ELR (cell line): ENCODE results near the gene PGBD5.
"Not testable (repeated sequence)": the region's sequence is repeated elsewhere in the genome, so short reads cannot be mapped to it uniquely, and the experiment has no call there.

Experiments
- DNase-seq: peaks from one replicate; pipeline ENCODE4 v3.0.0-alpha.2; 2015; ENCODE audit warnings: low read depth

The PGBD5 gene

GRCh38 chr1:230425252-230426091 lies 660 bp downstream of the PGBD5 start:
- no peak for DNase-seq

- no peak for DNase-seq
Measured at GRCh38 chr1:230424391-230425251, 1.5 kb downstream of the PGBD5 start.

- DNase-seq = no peak
Measured at GRCh38 chr1:230423951-230424350, 2.2 kb downstream of the PGBD5 start.

GRCh38 chr1:230423261-230423660 lies 2.9 kb downstream of the PGBD5 start:
- no peak for DNase-seq

DNA sequence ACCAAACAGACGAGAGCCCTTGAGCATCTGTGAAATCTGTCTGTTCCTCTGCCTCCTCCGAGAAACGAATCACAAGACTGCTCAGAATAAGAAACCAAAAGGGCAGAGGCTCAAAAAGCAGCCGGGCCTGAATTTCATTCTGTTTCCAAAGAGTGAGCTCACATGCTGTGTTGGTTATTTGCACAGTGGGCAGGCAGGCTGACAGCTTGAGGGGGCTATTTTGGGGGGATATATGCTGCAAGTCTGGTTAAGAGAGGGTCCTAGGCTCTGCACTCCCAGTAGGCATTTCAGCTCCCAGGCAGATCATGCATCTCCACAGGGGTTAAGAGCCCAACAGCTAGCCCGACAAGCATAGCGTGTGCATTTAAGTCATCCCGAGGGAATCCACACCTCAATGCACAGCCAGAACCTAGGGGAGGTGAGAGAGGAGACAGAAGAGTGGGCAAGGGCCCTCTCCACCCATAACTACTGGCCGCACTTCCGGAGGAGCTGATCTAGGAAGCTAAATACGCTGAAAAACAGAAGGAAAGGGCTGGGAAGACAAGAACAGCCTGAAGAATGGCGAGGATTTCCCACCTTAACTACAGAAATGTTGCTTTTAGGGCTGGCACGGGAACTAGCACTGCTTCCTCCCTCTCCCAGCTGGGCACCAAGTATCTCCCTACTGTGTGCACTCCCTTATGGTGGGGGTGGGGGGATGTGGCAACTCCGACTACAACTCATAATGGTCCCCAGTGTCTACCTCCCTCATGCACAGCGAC lies 3.7 kb downstream of the PGBD5 start:
- DNase-seq = no peak

- DNase-seq = no peak
Measured at GRCh38 chr1:230421481-230421880, 4.7 kb downstream of the PGBD5 start.

- DNase-seq = not testable (repeated sequence)
Measured at GRCh38 chr1:230420372-230420771, 5.8 kb downstream of the PGBD5 start.

DNA sequence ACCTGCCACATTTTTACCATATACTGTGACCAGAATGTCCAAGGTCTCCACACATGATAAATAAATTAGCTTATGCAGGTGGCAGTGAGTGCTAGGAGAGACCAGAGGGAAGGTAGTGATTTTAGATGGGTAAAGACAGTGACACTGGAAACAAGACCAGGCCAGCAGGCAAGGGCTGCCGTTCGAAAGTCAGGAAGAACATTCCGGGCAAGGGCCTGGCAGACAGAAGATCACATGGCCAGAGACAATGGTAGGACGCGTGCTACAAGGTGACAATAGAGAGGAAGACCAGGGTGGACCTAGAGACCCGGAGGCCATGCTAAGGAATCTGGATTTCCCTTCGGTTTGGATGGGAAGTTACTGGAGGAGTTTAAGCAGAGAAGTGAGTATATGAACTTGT lies 9.7 kb downstream of the PGBD5 start:
- DNase-seq = no peak

DNA sequence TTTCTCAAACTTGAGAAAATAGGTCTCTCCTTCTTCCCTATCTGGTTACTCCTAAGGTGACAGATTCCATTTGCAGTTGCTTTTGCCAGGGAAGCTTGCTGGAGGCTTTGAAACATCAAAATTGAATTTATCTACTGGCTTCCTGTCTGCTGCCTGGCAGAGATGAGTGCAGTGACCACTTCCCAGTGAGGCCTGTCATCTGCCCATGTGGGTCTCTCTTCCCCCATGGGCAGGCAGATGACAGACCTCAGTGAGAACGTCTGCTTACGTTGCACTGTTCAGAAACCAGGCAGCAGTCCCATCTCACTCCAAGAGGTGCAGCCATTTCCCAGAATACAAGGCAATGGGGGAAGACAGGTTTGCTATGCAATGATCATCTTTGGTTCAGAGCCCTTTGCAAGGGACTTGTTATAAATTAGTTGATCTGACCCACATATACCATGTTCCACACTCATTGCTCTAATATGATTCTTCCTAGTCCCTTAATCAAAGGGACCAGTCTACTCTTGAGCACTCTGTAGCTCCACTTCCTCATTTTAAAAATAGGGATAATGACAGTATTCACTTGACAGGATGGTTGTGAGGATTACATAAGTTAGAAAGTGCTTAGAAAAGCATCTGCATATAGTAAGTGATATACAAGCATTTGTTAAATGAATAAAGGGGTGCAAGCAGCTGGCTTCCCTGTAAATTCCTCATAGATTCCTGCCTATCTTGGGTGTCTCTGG lies 10.6 kb downstream of the PGBD5 start:
- no peak for DNase-seq

GRCh38 chr1:230414694-230415093 lies 11.4 kb downstream of the PGBD5 start:
- no peak for DNase-seq

- DNase-seq = no peak
Measured at GRCh38 chr1:230414102-230414501, 12.0 kb downstream of the PGBD5 start.

GRCh38 chr1:230413061-230413460 lies 13.1 kb downstream of the PGBD5 start:
- DNase-seq = no peak

- DNase-seq = no peak
Measured at GRCh38 chr1:230408971-230409370, 17.2 kb downstream of the PGBD5 start.

- no peak for DNase-seq
Measured at GRCh38 chr1:230407351-230407750, 18.8 kb downstream of the PGBD5 start.

DNA sequence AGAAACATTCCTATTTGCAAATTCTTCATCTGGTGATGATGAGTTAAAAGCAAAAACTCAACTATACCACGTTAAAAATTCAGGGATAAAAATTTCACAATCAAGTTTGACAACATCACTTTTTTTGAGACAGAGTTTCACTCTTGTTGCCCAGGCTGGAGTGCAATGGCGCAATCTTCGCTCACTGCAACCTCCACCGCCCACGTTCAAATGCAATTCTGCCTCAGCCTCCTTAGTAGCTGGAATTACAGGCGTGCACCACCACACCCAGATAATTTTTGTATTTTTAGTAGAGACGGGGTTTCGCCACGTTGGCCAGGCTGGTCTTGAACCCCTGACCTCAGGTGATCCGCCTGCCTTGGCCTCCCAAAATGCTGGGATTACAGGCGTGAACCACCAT lies 19.4 kb downstream of the PGBD5 start:
- DNase-seq = not testable (repeated sequence)

- no peak for DNase-seq
Measured at GRCh38 chr1:230403442-230403841, 22.7 kb downstream of the PGBD5 start.

DNA sequence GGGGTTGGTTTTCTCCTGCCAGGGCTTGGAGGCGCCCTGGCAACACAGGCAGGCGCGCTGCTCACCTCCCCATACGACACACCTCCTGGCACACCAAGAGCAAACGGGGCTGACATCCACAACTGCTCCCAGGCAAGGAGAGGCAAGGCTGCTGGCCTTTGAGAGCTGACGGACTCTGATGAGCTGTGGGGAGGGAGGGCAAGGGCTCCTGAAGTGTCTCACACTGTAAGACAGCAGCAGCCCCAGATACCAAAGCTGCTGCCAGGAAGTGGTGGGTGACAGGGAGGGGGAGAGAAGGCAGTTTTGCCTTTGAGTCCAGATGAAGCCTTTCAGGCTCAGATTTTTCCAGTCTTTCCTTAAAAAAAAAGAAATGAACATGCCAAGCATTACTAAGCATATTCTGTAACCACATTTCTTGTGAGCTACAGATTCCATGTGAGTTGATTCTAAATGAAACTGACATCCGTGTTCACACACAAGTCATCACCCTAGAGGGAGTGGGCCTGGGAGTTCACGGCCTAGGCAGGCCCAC lies 24.3 kb downstream of the PGBD5 start:
- no peak for DNase-seq

DNA sequence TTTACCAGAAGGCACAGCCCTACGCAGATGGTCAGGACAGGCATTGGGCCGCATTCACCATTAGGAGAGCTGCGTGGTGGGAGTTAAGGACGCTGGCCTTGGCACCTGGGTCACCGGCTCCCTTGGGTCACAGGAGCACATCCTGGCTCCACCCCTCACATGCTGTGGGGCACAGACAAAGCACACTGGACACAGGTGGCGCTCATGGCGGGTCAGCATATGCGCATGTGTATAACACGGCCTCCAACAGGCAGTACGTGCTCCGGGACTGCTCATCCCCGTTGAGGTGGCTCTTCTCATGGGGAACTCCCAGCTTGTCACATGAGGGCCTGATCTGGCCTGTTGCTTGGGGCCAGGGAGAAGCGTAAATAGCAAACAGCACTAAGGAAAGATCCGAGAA lies 25.0 kb downstream of the PGBD5 start:
- no peak for DNase-seq

DNA sequence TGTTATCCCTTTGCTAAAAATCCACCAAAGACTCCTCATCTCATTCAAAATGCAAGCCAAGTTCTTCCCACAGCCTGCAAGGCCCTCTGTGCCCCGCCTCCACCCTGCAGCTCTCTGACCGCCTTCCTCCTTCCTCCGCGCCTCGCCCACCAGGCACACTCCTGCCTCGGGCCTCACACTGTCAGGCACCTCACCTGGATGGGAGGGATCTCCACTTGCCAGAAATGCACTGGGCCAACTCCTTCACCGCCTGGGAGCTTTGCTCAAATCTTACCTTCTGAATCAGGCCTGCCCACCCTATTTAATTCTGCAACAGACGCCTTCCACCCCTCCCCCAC lies 26.2 kb downstream of the PGBD5 start:
- DNase-seq = no peak

DNA sequence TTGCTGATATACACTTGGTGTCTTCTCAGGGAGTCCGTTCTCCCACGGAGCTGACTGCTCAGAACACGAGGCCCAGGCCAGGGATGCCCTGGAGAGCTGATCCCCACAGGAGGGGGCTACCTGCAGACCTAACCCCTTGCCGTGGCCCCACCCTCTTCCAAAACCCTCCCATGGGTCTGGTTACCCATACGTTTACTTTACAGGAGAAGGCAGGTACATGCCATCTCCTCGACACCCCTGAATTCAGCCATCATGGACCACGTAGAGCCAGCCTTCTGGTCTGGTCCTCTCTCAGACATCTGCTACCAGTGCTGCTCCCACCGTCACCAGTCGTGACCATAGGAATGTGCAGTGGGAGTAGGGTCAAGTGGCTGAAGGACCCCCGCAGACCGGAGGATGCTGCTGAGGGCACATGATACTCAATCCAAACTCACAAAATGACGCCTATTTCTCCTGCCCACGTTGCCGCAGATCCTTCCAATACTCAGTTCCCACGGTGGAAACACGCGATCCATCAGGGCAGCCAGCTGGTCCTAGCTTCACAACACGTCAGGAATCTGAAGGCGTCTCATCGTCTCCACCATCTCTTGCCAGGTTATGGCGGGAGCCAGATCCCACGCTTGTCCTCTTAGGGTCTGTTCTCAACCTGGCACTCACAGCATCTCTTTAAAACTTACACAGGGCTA lies 26.7 kb downstream of the PGBD5 start:
- no peak for DNase-seq

DNA sequence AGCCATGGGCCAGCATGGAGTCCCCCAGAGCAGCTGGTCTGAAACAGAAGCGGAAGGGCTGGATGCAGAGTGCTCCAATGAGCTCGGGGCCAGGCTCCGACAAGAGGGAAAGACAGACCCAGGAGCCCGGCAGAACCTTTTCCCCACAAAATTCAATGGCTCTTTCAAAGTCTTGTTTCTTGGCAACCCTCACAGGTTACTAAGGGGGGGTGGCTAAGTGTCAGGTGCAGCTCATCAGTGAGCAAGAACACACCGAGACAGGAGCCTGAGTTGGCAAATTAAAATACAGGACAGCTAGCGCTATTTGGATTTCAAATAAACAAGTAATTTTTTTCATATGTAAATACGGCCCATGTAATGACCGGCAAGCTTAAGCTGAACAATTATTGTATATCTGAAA lies 27.3 kb downstream of the PGBD5 start:
- no peak for DNase-seq
